HG03575 (cell line): ENCODE data around the gene ANTKMT.
"Not testable (repeated sequence)": the region's sequence is repeated elsewhere in the genome, so short reads cannot be mapped to it uniquely, and the experiment has no call there.

ENCODE experiments used
- ATAC-seq: cut with Tn5 transposase; IDR thresholded peaks from one replicate; pipeline ENCODE4 v1.9.1; 2021; ENCODE audit not compliant: unreplicated experiment, insufficient number of reproducible peaks, low FRiP score; ENCODE audit errors: extremely low read depth

ANTKMT gene

DNA sequence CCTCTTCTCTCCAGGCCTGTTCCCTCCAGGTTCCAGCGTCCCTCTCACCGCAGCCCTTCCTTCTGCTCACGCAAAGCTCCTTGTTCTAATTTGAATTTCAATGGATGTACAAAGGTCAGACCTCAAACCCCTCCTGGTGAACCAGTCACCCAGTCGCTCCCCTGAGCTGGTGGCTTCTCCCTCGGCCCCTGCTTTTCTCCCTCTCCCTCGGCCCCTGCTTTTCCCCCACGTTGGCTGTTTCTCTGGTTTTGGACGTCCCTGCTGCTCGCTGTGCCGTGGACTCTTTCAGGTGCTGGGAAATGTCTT is 31.0 kb downstream of the ANTKMT start:
- ATAC-seq = no peak

DNA sequence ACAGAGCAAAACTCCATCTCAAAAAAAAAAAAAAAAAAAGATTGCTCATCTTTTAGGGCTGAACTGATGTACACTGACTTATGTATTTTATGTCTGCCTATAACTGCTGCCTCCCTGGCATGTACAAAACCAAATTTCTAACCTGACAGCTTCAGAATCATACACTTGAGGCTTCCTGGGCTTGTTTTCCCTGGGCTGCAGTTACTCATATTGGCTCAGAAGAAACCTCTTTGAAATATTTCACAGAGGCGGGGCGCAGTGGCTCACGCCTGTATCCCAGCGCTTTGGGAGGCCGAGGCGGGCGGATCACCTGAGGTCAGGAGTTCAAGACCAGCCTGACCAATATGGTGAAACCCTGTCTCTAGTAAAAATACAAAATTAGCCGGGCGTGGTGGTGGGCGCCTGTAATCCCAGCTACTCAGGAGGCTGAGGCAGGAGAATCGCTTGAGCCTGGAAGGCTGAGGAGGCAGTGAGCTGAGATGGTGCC is 33.2 kb downstream of the ANTKMT start:
- not testable (repeated sequence) for ATAC-seq

DNA sequence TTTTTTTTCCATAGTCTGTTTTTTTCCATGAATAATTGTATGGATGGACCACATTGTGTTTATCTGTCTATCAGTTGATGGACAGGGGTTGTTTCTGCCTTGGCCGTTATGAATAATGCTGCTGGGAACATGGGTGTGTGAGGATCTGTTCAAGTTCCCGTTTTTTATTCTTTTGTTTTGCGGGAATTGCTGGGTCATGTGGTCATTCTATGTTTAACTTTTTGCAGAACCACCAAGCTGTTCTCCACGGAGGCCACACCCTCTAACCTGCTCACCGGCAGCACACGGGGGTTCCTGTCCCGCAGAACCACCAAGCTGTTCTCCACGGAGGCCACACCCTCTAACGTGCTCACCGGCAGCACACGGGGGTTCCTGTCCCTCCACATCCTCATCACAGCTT is 33.7 kb downstream of the ANTKMT start:
- no peak for ATAC-seq

DNA sequence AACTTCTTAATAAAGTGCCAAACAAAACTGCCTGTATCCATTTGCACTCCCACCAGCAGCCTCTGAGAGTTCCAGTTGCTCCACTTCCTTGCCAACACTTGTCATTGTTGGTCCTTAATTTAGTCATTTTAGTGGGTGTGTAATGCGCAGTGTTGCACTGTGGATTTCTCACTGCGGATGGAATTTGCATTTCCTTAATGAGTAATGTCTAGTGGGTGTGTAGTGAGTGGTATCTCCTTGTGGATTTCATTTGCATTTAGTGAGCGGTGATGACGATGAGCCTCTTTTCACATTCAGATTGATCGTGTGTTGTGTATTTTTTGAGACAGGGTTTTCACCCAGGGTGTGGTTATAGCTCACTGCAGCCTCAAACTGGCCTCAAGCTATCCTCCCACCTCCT is 35.5 kb downstream of the ANTKMT start:
- no peak for ATAC-seq

DNA sequence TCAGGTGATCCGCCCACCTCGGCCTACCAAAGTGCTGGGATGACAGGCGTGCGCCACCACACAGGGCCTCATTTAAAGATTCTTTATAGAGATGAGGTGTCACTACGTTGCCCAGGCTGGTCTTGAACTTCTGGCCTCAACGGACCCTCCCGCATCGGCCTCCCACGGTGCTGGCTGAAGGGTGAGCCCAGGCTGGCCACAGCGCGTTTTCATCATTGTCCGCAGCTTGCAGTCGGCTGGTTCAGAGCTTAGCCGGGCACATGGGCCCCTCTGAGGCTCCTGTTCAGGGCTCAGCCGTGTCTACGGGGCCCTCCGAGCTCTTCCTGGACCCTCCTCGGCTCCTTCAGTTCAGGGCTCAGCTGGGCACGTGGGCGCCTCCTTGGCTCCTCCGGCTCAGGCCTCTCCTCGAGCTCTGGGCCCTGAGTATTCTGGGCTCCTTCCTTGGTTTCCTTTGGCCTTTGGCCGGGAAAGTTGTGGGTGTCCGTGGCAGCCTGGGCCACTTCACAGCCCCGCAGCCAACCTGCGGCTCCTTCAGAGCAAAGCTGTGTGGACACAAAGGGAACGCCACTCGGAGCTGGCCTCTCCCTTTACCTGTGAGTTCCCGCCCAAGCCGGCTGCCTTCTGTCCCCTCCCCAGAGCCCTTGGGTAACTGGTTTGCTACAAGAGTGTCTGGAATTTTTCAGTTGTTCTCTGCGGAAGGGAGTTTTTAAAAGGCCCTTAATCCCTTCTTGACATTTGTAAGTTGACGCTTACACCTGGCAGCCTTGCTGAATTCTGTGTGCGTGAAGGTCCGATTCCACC is 38.4 kb downstream of the ANTKMT start:
- no peak for ATAC-seq

DNA sequence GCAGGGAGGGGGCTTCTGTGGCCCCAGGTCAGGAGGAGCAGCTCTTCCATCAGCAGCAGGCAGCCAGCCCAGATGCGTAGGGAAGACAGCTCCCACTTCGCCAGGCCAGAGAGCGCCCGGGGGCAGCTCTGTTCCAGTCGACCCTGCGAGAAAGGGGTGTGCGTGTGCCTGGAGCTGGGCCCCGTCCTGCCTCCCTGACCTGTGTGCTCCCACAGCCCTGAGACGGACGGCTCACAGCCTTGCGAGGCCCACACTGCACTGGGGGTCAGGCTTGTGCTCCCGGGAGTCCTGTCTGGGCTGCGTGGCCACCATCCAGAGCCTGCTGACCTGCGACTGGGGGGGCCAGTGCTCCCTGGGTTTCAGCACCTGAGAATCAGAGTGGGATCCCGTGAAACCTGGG is 39.1 kb downstream of the ANTKMT start:
- ATAC-seq = no peak

DNA sequence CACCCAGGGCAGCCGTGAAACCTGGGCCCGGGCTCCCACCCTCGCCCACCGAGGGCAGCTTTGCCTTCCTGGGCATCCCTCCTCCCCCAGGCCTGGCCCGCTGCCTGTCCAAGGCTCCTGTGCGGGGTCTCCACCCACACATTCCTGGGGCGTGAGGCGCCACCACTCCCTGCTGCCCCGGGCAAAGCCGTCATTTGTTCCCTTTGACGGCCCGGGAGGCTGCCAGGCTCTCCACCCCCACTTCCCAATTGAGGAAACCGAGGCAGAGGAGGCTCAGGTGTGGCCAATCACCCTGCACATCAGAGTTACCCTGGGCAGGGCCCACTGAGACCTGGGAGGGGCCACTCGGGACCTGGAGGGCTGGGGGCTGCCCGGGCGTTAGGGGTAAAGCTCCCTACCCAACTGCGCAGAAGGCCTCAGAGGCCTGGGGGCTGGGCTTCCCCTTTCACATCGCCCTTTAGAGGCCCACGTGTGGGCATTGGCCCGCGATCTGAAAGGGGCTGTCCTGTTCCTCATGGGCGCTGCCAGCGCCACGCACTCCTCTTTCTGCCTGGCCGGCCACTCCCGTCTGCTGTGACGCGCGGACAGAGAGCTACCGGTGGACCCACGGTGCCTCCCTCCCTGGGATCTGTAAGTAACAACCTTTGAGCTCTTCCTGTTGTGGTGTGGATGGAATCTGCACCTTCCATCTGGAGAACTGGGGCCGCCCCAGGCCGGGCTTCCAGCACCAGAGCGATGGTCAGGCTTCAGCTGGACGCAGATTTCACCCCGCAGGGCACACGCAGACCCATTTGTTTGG is 39.8 kb downstream of the ANTKMT start, which contains the start of gene MSLN:
TSS of gene MSLN (plus strand) at position 190 of the 799 bp plus-strand sequence. CDS start 1,947 bp downstream, outside the sequence.
- ATAC-seq = no peak

DNA sequence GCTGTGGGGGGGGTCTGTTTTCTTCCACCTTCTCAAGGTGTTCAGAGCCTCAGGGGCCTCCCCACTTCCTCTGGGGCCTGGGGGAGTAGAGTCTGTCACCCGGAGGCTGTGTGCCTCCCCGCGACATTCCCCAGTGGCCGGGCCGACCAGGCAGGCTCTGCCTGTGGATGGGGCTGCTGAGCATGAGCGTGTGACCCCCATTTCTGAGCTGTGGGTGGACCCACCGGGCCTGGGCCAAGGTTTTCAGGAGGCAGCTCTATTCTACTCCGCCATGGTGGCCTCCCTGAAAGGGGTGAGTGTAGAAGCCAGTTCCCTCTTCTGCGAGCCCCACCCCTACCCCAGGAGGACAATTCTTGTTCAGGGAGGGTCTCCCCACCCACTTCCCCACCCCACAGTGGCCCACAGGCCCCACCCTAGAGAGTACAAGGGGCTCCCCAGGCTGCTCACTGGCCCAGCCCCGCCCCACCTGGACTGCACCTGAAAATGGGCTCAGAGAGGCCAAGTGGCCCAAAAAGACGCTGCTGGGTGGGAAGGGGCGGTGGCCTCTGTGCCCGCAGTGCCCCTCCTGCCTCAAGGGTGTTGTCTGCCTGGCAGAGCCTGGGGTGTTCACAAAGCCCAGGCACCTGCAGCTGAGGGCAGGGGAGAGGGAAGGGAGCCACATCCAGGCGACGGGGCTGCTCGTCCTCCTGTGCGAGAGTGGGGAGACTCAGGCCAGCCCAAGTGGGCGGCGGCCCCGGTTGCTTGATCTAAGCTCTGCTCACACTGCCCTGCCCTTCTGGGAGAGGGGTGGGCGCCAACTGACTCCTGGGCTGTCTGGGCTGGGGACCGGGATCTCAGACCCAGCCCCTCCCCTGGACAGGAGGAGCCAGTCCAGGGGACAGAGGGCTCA is 40.9 kb downstream of the ANTKMT start:
- no peak for ATAC-seq

DNA sequence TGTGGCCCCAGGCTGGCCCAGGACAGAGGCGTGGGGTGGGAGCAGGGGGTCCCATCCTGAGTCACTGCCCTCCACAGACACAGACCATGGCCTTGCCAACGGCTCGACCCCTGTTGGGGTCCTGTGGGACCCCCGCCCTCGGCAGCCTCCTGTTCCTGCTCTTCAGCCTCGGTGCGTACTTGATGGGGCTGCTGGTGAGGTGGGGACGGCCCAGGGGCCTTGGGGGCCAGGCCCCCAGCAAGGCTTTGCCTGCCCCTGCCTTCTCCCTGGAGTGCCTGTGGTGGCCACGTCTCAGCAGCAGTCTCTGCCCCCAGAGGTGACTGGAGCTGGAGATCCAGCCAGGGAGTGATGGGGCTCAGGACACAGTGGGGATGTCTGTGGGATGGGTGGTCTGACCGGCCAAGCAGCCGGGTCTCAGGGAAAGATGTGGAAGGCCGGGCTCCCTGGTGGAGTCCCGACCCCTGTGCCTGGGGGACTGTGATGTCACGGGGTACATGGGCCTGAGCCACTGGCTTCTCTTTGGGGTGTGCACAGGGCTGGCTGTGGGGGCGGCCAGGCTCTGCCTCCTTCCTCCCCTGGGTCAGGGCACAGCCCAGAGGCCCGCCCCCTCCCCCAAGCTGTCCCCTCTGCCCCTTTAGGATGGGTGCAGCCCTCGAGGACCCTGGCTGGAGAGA is 41.8 kb downstream of the ANTKMT start:
- ATAC-seq = no peak

DNA sequence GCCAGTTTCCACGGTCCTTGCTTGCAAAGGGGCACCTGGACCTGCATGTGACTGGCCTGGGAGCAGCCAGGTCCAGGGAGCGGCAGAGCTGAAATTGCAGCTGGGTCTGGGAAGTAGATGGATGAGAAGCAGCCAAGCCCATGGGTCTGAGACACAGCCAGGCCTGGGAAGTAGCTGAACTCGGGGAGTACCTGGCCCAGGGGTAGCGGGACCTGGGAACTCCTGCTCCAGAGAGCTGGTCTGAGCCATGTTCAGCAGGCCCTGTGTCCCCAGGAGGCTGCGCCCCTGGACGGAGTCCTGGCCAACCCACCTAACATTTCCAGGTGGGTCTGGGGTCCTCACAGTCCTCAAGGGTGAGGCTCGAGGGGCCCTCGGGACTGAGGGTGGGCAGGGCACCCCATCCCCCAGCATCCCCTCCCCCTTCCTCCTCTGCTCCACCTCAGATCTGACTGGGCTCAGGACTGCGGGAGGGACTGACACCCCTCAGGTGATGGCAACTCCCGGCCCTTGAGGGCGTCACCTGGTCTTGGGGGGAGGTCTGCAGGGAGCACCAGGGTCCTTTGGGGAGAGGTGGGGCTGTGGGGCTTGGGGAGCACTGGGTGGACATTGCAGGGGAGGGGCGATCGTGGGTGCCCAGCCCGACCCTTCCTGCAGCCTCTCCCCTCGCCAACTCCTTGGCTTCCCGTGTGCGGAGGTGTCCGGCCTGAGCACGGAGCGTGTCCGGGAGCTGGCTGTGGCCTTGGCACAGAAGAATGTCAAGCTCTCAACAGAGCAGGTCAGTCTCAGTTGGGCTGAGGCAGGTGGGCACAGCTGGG is 42.6 kb downstream of the ANTKMT start:
- ATAC-seq = no peak

DNA sequence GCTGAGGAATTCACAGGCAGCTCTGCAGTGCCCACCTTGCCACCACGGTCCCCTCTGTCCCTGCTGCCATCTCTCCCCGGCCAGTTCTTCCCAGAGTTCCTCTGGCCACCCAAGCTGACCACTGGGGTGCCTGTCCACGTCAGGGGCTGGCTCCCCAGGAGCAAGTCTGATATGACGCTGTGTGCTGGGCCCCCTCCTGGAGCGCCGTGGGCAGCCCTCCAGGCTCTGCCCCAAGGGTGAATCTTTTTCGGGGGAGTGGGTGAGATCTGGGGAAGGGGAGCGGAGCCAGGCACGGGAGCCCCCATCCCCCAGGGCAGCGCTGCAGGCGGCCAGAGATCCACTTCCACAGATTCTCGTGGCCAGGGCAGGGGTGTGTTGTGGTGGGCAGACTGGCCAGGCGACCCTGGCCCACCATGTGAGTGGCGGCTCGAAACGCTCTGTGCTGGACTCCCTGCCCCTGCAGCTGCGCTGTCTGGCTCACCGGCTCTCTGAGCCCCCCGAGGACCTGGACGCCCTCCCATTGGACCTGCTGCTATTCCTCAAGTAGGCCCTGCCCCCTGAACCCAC is 43.3 kb downstream of the ANTKMT start:
- no peak for ATAC-seq

DNA sequence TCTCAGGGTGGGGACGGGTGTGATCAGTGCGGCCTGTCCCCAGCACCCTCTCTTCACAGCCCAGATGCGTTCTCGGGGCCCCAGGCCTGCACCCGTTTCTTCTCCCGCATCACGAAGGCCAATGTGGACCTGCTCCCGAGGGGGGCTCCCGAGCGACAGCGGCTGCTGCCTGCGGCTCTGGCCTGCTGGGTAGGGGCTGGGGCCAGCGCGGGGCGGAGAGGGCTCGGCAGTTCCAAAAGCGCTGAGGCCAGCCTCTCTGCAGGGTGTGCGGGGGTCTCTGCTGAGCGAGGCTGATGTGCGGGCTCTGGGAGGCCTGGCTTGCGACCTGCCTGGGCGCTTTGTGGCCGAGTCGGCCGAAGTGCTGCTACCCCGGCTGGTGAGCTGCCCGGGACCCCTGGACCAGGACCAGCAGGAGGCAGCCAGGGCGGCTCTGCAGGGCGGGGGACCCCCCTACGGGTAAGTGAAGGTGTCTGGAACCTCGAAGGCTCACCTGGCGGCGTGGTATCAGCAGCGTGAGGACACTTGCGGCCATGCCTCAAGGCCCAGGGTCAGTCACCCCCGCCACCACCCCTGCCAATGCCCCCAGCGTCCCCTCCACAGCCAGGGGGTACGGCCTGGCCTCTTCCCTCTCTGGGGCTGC is 44.0 kb downstream of the ANTKMT start:
- ATAC-seq = no peak

DNA sequence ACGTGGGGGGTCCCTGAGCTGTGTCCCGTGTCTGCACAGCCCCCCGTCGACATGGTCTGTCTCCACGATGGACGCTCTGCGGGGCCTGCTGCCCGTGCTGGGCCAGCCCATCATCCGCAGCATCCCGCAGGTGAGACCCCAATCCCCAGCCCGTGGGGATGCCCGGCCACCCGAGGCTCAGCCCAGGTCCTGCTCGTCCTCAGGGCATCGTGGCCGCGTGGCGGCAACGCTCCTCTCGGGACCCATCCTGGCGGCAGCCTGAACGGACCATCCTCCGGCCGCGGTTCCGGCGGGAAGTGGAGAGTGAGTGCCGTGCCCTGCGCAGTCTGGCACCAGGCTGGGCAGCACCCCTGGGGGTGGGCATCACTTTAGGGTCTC is 44.5 kb downstream of the ANTKMT start:
- no peak for ATAC-seq

DNA sequence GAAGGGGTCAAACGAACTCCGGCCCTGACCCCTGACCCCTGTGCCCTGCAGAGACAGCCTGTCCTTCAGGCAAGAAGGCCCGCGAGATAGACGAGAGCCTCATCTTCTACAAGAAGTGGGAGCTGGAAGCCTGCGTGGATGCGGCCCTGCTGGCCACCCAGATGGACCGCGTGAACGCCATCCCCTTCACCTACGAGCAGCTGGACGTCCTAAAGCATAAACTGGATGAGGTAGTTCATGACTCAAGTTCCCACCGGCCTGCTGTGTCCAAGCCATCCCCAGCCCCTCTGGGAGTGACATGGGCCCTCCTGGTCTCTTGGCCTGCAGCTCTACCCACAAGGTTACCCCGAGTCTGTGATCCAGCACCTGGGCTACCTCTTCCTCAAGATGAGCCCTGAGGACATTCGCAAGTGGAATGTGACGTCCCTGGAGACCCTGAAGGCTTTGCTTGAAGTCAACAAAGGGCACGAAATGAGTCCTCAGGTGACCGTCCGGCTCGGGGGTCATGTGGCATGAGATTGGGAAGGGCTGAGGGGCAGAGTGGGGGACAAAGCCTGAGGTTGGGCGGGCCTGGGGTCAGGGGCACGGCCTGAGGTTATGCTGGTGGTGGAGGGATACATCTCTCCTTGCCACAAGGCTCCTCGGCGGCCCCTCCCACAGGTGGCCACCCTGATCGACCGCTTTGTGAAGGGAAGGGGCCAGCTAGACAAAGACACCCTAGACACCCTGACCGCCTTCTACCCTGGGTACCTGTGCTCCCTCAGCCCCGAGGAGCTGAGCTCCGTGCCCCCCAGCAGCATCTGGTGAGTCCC is 45.3 kb downstream of the ANTKMT start:
- ATAC-seq = no peak

DNA sequence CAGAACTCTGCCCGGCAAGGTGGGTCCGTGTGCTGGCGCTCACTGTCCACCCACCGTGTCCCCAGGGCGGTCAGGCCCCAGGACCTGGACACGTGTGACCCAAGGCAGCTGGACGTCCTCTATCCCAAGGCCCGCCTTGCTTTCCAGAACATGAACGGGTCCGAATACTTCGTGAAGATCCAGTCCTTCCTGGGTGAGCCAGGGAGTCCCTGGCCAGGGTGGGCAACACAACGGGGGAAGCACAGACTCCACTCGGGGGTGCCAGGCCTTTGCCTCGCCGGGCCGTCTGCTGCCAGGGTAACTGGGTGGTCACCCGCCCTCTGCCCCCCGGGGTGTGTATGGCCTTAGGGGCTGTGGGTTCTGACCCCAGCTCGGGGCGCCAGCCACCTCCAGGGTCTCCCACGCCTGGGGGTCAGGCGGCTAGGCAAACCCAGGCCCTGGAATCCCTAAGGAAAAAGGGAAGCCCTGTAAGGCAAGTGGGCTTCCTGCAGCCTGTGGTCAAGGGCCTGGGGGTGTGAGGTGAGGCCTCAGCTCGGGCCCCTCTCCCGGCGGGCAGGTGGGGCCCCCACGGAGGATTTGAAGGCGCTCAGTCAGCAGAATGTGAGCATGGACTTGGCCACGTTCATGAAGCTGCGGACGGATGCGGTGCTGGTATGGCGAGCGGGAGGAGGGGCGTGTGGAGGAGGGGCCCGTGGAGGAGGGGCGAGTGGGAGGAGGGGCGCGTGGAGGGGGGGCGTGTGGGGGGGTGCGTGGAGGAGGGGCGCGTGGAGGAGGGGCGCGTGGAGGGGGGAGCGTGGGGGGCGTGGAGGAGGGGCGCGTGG is 46.1 kb downstream of the ANTKMT start:
- ATAC-seq = no peak

DNA sequence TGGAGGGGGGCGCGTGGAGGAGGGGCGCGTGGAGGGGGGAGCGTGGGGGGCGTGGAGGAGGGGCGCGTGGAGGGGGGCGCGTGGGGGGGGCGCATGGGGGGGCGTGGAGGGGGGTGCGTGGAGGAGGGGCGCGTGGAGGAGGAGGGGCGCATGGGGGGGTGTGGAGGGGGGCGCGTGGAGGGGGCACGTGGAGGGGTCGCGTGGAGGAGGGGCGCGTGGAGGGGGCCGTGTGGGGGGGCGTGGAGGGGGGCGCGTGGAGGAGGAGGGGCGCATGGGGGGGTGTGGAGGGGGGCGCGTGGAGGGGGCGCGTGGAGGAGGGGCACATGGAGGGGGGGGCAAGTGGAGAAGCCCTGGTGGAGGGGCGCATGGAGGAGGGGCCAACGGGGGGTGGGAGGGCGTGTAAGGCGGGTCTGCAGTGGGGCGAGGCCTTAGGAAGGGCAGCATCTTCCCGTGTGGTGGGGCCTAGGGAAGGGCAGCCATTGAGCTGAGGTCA is 46.8 kb downstream of the ANTKMT start:
- no peak for ATAC-seq
